ENCODE measurements around the gene CR1L.

DNA sequence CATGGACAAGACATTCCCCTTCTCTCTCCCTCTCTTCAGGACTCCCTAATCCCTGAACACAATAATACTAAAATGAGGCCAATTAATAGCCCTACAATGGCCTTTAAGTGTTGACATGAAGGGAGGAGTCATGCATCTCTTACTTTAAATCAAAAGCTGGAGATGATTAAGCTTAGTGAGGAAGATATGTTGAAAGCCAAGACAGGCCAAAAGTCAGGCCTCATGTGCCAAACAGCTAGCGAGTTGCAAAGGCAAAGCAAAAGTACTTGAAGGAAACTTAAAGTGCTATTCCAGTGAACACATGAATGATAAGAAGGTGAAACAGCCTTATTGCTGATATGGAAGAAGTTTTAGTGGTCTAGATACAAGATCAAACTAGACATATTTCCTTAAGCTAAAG lies 57.4 kb downstream of the CR1L start:
- TF ChIP-seq, protein P1, sequence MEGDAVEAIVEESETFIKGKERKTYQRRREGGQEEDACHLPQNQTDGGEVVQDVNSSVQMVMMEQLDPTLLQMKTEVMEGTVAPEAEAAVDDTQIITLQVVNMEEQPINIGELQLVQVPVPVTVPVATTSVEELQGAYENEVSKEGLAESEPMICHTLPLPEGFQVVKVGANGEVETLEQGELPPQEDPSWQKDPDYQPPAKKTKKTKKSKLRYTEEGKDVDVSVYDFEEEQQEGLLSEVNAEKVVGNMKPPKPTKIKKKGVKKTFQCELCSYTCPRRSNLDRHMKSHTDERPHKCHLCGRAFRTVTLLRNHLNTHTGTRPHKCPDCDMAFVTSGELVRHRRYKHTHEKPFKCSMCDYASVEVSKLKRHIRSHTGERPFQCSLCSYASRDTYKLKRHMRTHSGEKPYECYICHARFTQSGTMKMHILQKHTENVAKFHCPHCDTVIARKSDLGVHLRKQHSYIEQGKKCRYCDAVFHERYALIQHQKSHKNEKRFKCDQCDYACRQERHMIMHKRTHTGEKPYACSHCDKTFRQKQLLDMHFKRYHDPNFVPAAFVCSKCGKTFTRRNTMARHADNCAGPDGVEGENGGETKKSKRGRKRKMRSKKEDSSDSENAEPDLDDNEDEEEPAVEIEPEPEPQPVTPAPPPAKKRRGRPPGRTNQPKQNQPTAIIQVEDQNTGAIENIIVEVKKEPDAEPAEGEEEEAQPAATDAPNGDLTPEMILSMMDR (IDR thresholded peaks at IDR 0.05): no peak
- no peak for TF ChIP-seq POLR2A (IDR thresholded peaks at IDR 0.05)
